Activated gamma-delta T cell treated with Interleukin-2 at 50 U/mL for 16 hours (primary cell): ENCODE results near the gene ZNF773.
"Not testable (repeated sequence)": the region's sequence is repeated elsewhere in the genome, so short reads cannot be mapped to it uniquely, and the experiment has no call there.

Source experiments
- DNase-seq: peaks from one replicate; pipeline ENCODE4 v3.0.0-alpha.2; 2020

ZNF773 gene

GRCh38 chr19:57499680-57500395 is at the start of gene ZNF773:
ZNF773 (plus strand) TSS chr19:57499938; CDS start chr19:57500081, 143 bp downstream.
- peak; percentile 96 for DNase-seq

- no peak for DNase-seq
These were observed 47.4 kb upstream of the ZNF773 start for GRCh38 chr19:57452307-57452706.

- DNase-seq, result no peak
These were observed 33.9 kb upstream of the ZNF773 start for GRCh38 chr19:57465680-57466381.

- no peak for DNase-seq
These were observed 33.2 kb upstream of the ZNF773 start for GRCh38 chr19:57466489-57466888.

GRCh38 chr19:57473646-57474045 is 26.1 kb upstream of the ZNF773 start:
- no peak for DNase-seq

- peak; percentile 85 for DNase-seq
These were observed 22.3 kb upstream of the ZNF773 start, which contains the start of gene ZNF772 for GRCh38 chr19:57477191-57478008. ZNF772 (minus strand) TSS chr19:57477566; CDS start chr19:57477309, 257 bp downstream.

- DNase-seq, result peak; percentile 94
These were observed 12.1 kb upstream of the ZNF773 start, which contains the start of gene ZNF419 for GRCh38 chr19:57487477-57488298. ZNF419 (plus strand) TSS chr19:57487750; CDS start chr19:57487951, 201 bp downstream.

GRCh38 chr19:57488299-57488644 is 11.5 kb upstream of the ZNF773 start:
- DNase-seq, result not testable (repeated sequence)

GRCh38 chr19:57499332-57499679 is 432 bp upstream of the ZNF773 start:
- DNase-seq, result not testable (repeated sequence)

GRCh38 chr19:57500400-57500799 is 662 bp downstream of the ZNF773 start:
- not testable (repeated sequence) for DNase-seq

GRCh38 chr19:57506163-57506562 is 6.4 kb downstream of the ZNF773 start:
- no peak for DNase-seq

- DNase-seq, result no peak
These were observed 11.7 kb downstream of the ZNF773 start for GRCh38 chr19:57511484-57511883.

GRCh38 chr19:57512845-57513244 is 13.1 kb downstream of the ZNF773 start:
- no peak for DNase-seq

GRCh38 chr19:57515255-57515654 is 15.5 kb downstream of the ZNF773 start:
- DNase-seq, result no peak

GRCh38 chr19:57518021-57518420 is 18.3 kb downstream of the ZNF773 start:
- not testable (repeated sequence) for DNase-seq

GRCh38 chr19:57527136-57527881 is 27.6 kb downstream of the ZNF773 start, which contains the start of gene ZNF549:
ZNF549 (plus strand) TSS chr19:57527356; CDS start chr19:57527574, 218 bp downstream.
- DNase-seq, result peak; percentile 89

GRCh38 chr19:57537953-57538547 is 38.3 kb downstream of the ZNF773 start:
- no peak for DNase-seq

GRCh38 chr19:57546513-57546912 is 46.8 kb downstream of the ZNF773 start:
- DNase-seq, result no peak

- no peak for DNase-seq
These were observed 52.7 kb downstream of the ZNF773 start for GRCh38 chr19:57552432-57552831.

GRCh38 chr19:57557659-57558058 is 57.9 kb downstream of the ZNF773 start:
- DNase-seq, result no peak
